DND-41 (cell line): Measurements from ENCODE around the gene PNLIPRP3.

Source experiments
- CTCF ChIP-seq: IDR thresholded peaks from 2 replicates; pipeline ENCODE4 v1.5.1; 2012; ENCODE audit warnings: borderline replicate concordance, low read length, moderate library complexity, mild to moderate bottlenecking; ENCODE audit not compliant: poor library complexity, severe bottlenecking; ENCODE audit errors: extremely low read depth
- EZH2 ChIP-seq: IDR thresholded peaks from 3 replicates; pipeline ENCODE4 v1.6.1; 2012; ENCODE audit warnings: borderline replicate concordance, low read depth, mild to moderate bottlenecking, moderate library complexity, low read length, inconsistent platforms; ENCODE audit not compliant: severe bottlenecking

- no peak for TF ChIP-seq EZH2
- TF ChIP-seq CTCF, result no peak
Measured at GRCh38 chr10:116450861-116451260, 23.2 kb downstream of the PNLIPRP3 start.
